ENCODE measurements around the gene GZMB.
"Not testable (repeated sequence)": the region's sequence is repeated elsewhere in the genome, so short reads cannot be mapped to it uniquely, and the experiment has no call there.

The GZMB gene, protein sequence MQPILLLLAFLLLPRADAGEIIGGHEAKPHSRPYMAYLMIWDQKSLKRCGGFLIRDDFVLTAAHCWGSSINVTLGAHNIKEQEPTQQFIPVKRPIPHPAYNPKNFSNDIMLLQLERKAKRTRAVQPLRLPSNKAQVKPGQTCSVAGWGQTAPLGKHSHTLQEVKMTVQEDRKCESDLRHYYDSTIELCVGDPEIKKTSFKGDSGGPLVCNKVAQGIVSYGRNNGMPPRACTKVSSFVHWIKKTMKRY

DNA sequence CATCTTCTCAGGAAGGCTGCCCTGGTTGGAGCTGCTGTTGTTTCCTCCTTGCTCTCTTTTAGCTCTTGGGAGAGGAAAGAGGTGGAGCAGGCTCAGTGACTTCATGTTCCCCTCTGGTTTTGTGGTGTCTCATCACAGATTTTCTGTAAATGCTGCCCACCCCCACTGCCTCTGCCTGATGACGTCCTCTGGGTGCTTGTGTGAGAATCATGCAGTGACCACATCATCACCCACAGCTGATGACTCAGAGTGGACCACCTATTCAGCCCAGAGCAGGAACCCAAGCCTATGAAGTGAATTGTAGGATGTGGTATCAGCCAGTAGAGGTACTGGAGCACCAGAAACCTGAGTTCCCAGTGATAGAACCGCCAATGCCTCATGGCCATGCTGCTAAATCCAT, at the start of gene GZMB:
Gene GZMB (minus strand): TSS at position 33 of the 400 bp plus-strand sequence. CDS start 30 bp downstream, at position 3.
- no peak for DNase-seq (ENCODE audit: low read depth)
- no peak within 1 kb of the TSS for H3K4me3 ChIP-seq (ENCODE audit: low read depth, low read length)

DNA sequence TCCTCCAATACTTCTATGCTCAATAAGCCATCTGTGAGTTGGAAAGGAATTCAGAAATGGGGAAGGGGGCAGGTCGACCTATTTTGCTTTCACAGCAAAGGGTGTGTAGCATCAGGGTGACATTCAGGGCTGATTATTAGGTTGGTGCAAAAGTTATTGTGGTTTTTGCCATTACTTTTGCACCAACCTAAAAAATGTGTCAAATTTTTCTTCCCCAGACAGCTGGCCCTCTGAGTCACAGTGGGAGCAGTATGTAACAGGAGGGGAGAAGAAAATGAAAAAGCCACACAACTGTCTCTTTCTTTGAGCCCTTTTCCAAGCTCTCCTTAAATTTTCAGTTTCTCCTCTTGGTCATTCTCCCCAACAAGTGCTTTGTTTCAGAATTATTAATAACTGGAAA, 47.1 kb upstream of the GZMB start:
- DNase-seq (ENCODE audit: low read depth): no peak
- no peak overlapping the region for H3K4me3 ChIP-seq (ENCODE audit: low read depth, low read length)

DNA sequence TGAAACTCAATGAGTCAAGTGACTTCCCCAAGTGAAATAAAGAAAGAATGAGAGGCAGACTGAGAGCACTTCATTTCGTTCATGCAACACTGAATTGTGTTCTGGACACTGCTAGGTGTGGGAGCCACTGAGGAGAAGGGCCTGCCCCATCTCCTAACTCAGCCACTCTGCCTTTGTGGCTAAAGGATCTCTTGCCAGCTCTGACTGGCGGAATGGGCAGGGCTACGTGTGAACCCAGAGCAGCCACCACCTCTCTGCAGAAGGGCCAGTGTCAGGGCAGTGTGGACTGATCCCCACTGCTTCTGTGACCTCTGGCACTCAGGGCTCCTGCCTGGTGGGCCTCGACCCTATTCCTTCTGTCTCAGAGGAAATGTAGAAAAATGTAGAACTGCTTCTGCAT, 46.5 kb upstream of the GZMB start:
- no peak for DNase-seq (ENCODE audit: low read depth)
- no peak overlapping the region for H3K4me3 ChIP-seq (ENCODE audit: low read depth, low read length)

DNA sequence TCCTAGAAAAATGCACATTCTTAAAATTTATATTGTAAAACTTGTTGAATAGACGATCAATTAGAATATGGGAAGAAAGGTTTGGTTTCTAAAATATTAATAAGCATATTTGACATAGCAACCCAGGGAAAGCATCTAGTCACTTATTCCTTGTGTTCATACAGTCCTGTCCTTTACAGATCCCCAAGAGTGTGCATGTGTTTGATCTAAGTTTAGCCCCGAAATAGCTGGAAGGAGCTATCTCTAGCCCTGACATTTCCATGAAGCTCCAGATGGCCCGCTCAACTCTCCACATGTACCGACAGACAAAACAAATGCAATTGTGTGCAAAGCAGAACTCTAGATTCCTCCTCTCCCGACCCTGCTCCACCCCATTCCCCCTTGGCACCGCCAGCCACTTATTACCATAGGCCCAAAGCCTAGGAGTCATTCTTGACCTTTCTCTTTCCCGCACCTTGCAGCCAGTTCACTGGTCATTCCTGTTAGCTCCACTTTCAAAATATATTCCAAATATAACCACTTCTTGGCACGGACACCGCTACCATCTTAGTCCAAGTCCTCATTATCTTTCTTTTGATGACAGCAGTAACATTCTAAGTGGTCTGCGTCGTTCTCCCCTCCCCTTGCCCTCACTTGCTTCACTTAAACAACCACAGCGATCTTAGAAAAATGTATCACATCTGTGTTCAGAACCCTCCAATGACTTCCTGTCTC, 45.4 kb upstream of the GZMB start:
- H3K4me3 ChIP-seq (ENCODE audit: low read depth, low read length): no peak overlapping the region
- no peak for DNase-seq (ENCODE audit: low read depth)

DNA sequence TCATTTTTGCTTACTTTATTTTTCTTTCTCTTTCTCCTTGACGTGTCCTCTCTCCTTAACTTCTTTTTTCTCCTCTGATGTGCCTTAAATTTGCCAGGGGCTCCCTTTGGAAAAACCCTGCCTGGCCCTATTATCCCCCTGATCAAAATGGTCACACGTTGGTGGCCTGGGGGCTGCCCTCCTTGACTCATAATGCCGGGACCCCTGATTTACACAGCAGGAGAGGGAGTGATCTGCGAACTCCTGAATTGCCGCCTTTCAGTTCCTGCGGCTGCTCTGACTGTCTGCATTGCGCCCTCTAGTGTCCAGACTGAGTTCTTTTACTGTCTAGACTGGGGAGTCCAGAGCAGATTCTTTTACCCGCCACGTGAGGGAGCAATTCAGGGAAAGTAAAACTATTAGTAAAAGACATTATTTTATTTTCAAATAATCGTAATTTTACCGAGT, 44.8 kb upstream of the GZMB start:
- peak; percentile 62 for DNase-seq (ENCODE audit: low read depth)
- H3K4me3 ChIP-seq (ENCODE audit: low read depth, low read length): peak overlapping the region; percentile 29

DNA sequence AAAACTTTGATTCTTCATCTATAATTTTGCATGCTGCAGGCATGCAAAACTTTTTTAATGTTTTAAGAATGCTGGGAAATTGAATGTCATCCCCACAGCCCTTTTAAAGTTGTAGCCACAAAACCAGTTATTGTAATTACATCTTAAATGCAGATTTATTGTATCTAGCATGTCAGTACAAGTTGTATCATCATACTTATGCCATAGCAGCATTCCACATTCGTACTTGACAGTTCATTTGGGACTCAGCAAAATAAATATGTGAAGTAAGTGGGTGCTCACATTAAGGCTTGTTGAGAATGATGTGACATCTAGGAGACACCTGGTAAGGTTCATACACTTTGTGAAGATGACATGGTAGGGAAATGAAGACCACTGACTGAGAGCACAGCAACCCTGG, 44.0 kb upstream of the GZMB start:
- no peak for DNase-seq (ENCODE audit: low read depth)

DNA sequence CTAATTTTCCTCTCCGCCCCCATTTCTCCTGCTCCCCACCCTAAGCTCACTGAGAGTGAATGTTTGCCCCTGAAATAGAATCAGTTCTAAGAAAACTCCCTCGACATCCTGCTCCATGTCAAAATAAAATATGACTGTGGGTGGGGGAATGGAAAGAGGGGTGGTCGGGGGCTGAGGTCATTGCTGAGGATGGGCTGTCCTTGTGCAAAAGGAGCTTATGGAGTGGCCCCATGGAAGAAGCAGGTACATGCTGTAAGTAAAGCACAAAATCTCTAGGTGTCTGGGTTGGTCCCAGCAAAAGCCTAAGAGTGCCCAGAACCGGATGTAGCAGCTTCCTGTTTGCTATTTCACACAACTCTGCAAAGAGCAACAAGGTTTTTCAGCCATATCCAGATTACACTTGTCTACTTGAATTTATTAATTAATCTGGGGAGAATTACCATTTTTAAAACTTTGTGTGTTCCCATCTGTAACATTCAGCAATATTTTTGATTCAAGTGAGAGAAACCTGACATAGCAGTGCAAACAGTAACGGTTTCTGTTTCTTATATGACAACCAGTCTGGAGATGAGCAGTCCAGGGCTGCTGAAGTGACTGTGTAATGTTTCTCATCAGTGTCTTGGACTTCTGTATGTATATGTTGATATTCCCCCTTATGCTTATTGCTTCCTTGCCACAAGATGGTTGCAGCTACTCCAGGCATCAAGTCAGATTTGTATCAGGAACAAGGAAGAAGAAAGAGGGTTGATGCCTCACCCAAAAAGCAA, 40.4 kb upstream of the GZMB start:
- H3K4me3 ChIP-seq (ENCODE audit: low read depth, low read length): no peak overlapping the region
- DNase-seq (ENCODE audit: low read depth): no peak

More for the DNA sequence above, 44.0 kb upstream of the GZMB start:
- no peak overlapping the region for H3K4me3 ChIP-seq (ENCODE audit: low read depth, low read length)

DNA sequence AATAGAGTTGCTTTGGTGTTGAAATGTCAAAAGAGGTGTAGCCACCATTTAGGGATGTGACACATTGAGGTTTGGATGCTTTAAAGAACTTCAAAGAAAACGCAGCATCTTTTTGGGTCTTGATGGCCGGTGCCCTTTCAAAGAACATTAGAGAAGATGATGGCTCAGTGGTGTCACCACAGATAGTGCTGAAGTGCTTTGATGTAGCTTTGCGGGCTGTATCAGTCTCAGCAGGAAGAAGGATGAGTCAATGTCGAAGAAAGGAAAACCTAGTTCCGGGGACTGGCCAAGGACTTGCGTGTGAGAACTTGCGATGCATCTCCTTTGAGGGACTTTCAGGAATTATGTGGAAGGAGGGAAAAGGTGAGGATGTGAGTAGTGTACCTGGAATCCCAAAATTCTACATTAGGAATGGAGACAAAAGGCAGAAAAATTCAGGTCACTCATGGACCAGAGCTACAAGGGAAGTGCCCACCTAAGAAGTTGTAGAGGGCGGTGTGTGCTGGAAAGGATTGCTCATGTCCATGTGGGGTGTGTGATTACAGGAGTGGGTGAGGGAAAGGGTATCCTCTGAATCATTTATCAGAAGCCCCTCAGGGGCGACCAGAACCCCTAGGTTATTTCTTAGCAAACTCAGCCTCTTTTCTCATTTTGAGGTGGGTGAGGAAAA, 39.7 kb upstream of the GZMB start:
- no peak overlapping the region for H3K4me3 ChIP-seq (ENCODE audit: low read depth, low read length)
- no peak for DNase-seq (ENCODE audit: low read depth)

DNA sequence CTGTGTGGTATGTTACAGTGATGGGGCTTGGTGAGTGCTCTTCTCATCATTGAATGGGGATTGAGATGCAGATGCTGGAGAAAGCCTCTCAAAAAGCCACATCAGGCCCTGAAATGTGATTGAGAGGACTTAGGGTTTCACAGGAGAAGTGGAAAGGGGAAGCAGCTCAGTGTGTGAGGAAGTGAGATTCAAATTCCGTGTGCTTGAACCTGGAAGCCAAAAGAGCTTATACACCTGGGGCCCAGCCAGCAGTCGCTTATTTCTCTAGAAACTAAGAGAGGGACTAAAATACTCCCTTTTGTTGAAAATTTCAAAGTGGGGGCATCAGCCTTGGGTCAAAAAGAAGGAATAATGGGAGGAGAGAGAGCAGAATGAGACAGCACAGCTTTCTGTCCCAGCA, 39.1 kb upstream of the GZMB start:
- DNase-seq (ENCODE audit: low read depth): no peak
- H3K4me3 ChIP-seq (ENCODE audit: low read depth, low read length): no peak overlapping the region

DNA sequence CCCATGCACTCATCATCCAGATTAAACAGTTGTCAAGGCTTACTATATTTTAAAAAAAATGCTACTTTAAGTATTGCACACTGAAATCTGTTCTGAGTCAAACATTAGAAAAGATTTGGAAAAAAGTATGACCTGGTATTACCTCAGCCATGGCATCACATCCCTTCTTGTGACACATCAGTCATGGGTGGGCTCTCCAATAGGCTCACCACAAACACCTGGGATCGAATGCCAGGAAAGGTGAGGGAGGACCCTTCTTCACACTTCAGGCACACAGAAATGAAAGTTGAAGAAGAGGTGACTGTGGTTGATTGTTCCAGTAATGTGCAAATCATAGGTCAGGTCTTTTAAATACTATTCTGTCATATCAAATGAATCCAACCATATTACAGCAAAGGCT, 36.6 kb upstream of the GZMB start:
- DNase-seq (ENCODE audit: low read depth): no peak
- H3K4me3 ChIP-seq (ENCODE audit: low read depth, low read length): no peak overlapping the region

DNA sequence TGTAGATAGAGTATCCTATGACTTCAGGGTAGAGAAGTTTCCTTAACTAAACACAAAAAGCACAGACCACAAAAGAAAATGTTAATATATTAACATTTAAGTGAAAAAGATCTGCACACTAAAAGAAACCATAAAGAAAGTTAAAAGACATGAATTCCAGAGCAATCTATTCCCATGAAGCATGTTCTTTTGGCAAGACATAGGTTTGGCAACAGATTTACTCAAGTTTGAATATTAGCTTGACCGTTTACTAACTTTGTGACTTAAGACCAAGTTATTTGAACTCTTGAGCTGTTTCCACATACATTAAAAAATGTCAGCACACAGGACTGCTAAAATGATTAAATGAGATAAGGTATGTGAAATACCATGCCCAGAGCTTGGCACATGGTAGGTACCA, 35.7 kb upstream of the GZMB start:
- DNase-seq (ENCODE audit: low read depth): no peak
- no peak overlapping the region for H3K4me3 ChIP-seq (ENCODE audit: low read depth, low read length)

DNA sequence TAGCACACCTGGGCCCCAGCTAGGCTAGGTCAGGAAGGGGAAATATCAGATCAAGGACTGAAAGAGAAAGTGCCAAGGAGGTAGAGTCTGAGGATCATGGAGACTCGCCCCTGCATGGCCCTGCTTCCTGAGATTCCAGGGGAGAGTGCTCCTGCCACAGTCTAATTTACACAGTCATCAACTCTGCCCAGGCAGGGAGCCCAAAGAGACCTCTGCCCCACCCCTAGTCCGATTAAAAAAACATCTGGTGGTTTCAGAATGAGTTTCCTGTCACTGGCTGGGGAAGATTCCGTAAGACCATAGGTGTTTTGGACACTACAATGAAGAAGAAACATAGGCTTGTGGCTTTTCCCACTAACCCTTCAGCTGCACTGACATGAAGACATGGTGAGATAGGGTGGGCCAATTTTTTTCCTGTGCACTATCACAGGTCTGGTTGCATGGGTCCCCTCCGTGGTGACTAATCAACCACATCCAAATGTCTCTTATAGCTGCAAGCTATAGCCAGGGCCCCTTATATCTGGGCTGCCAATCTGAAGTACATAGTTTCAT, 31.5 kb upstream of the GZMB start:
- no peak overlapping the region for H3K4me3 ChIP-seq (ENCODE audit: low read depth, low read length)
- no peak for DNase-seq (ENCODE audit: low read depth)

DNA sequence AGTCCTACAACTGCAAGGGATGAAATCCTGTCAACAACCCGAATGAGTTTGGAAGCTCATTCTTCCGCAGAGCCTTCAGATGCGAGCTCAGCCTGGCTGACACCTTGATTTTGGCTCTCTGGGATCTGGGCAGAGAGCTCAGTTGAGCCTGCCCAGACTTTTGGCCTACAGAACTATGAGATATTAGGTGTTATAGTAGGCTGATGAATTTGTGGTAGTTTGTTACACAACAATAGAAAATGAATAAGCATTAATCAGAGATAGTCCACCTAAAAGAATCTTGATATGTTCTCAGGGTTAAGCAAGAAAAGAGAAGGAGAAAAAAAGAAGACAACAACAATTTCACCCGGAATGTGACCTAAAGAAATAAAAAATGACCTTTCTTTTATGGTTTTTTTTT, 30.4 kb upstream of the GZMB start:
- no peak overlapping the region for H3K4me3 ChIP-seq (ENCODE audit: low read depth, low read length)
- DNase-seq (ENCODE audit: low read depth): no peak

DNA sequence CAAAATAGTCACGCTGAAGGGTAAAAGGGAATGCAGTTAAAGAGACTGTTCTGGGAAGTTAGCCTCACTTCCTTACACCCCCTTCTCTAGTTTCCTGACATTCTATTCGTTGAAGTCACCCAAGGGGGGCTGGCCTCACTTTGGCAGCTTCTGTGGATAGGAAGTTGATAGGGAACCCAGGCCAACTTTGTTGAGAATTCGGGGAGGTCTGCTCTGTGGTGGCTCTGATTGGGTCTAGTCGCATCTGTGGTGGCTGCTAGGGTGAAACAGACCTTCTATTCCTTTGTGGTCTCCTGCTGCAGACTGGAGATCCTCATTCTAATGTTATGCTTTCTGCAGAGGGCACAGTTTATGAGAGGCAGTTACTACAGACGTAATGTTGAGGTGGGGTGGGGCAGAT, 28.8 kb upstream of the GZMB start:
- H3K4me3 ChIP-seq (ENCODE audit: low read depth, low read length): no peak overlapping the region
- DNase-seq (ENCODE audit: low read depth): no peak

DNA sequence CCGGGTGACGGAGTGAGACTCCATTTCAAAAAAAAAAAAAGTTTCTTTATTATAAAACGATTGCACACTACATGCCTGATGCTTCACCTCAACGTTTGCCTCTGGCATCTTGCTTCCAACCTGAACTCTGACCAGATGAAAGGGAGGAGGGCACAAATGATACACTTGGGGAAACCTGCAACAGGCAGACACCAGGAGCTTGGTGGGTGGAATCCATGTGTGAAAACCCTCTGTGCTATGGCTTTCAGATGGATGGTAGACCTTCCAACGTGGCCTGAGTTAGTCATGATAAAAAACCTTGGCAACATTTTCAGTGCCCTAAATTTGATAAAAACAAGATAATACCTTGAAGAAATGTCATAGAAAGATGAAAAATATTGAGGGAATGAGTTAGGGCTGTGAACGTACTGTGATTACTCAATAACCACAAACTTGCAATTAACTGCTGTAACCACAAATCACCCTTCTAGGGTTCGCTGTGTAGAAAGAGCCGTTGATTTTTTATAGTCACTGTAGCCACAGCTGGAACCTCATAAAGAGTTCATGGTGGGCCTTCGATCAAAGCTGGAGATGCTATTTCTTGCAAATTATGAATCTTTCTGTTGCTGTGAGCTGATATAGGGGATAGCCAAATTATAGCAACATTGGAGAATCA, 26.1 kb upstream of the GZMB start:
- no peak overlapping the region for H3K4me3 ChIP-seq (ENCODE audit: low read depth, low read length)
- DNase-seq (ENCODE audit: low read depth): no peak

DNA sequence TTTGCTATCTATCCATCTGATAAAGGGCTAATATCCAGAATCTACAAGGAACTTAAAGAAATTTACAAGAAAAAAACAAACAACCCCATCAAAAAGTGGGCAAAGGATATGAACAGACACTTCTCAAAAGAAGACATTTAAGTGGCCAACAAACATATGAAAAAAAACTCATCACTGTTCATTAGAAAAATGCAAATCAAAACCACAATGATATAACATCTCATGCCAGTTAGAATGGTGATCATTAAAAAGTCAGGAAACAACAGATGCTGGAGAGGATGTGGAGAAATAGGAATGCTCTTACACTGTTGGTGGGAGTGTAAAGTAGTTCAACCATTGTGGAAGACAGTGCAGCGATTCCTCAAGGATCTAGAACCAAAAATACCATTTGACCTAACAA, 14.4 kb upstream of the GZMB start:
- not testable (repeated sequence) for DNase-seq (ENCODE audit: low read depth); H3K4me3 ChIP-seq (ENCODE audit: low read depth, low read length)

DNA sequence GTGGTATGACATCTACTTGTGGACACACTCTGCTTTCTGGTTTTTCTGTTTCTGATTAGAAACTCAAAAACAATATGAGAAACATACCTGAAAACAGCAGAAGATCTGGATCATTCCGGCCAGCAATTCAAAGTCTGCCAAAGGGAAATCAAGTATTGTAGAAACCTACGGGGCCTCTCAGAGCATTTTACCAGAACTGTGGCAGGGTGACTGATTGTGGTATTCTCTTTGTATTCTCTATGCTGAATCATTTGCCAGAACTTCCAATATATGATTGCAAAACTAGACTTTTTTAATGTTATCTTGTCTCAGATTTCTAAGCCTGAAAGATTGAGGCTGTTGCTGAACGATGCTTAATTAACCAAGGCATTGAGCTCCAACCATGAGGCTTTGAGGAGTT, 5.9 kb upstream of the GZMB start:
- H3K4me3 ChIP-seq (ENCODE audit: low read depth, low read length): no peak overlapping the region
- DNase-seq (ENCODE audit: low read depth): no peak

DNA sequence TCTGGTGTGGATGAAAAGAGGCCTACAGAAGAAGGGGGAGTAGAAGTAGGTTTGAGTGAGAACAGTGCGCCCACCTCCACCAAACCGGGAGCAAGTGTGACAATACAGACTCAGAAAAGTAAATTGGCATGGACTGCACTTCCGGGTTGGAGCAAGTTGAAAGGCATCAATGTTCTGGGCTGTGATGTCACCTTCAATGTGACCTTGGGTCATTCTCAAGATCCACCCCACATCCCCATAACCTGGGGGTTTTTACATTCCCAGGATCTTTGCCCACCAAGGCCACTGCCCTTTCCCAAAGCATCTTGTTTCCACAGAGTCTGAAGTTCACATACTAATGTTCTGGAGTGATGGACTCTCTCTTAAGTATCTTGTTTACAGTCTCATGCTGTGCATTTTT, 5.3 kb upstream of the GZMB start:
- no peak overlapping the region for H3K4me3 ChIP-seq (ENCODE audit: low read depth, low read length)
- DNase-seq (ENCODE audit: low read depth): no peak

DNA sequence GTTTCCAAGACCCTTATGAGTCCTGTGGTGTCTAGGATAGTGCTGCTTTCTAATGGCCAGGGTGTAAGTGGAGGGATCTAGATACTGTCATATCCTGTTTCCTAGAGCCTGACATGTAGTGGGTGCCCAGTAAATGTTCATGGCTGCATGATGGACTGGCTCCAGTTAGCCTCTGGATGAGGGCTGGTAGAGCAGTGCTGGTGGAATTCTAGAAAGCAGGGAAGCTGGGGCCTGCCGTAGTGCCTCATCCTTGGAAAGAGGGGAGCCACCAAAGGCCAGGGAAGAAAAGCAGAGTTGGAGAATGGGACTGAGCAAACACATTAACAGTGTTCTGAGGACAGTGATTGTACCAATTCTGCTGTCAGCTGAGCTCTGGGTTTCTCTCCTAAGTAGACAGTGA, 637 bp downstream of the GZMB start:
- no peak overlapping the region for H3K4me3 ChIP-seq (ENCODE audit: low read depth, low read length)
- no peak for DNase-seq (ENCODE audit: low read depth)

Measured in skeletal muscle cell (primary cell).